Loucy (cell line): ENCODE results near the gene TEX2.

Experiments
- CTCF ChIP-seq: fragments of 200-600 bp; sonication (generic); conservative IDR thresholded peaks from 2 replicates; pipeline ENCODE4 v1.5.1; 2014; ENCODE audit warnings: mild to moderate bottlenecking, antibody characterized with exemption, low read length
- EZH2phosphoT487 ChIP-seq: fragments of 200-600 bp; IDR thresholded peaks from 2 replicates; pipeline ENCODE4 v1.6.1; 2018; ENCODE audit warnings: antibody characterized with exemption, mild to moderate bottlenecking, moderate library complexity, borderline replicate concordance

- TF ChIP-seq CTCF (no peak), EZH2phosphoT487 (no peak)
Observed at GRCh38 chr17:64182325-64183012, 80.6 kb downstream of the TEX2 start.
